Kidney (tissue), 14 donors: ENCODE results near the gene SUDS3. TPM values are rescaled to one million over a fixed set of nuclear protein-coding genes. Genes with fewer than 3 reads are reported as not detected.

Experiments used
- DNase-seq, 5 donors: peaks; one replicate each; pipeline ENCODE4 v3.0.0-alpha.2; 2013 to 2020
- FAIRE-seq: peaks from 2 replicates; lab custom pipeline; 2012; peaks lifted over from hg19 to GRCh38; lab: Jason Lieb, UNC
- H3K27ac ChIP-seq, 2 donors: one replicate each; pipeline ENCODE4 v1.7.0; 2013; ENCODE audit warnings: low read depth in 2 of 2, low read length in 2 of 2, inconsistent platforms in 1 of 2
- H3K27me3 ChIP-seq: one replicate; pipeline ENCODE4 v1.7.1; 2013; ENCODE audit warnings: low read length, inconsistent platforms; ENCODE audit not compliant: control insufficient read depth, insufficient read depth
- H3K36me3 ChIP-seq, 3 donors: one replicate each; pipeline versions ENCODE4 v1.7.0 to v1.7.1; 2013; ENCODE audit warnings: low read length in 3 of 3, control low read depth in 1 of 3, inconsistent platforms in 1 of 3; ENCODE audit not compliant: insufficient read depth in 3 of 3, control insufficient read depth in 2 of 3
- H3K4me1 ChIP-seq, 3 donors: one replicate each; pipeline versions ENCODE4 v1.7.0 to v1.7.1; 2013; ENCODE audit warnings: low read length in 3 of 3, inconsistent platforms in 1 of 3, low read depth in 1 of 3; ENCODE audit not compliant: control insufficient read depth in 2 of 3, insufficient read depth in 2 of 3
- H3K4me3 ChIP-seq, 3 donors: one replicate each; pipeline versions ENCODE4 v1.7.0 to v1.8.1; 2013; ENCODE audit warnings: low read length in 3 of 3, control low read depth in 1 of 3, inconsistent platforms in 1 of 3
- H3K9ac ChIP-seq, 3 donors: one replicate each; pipeline versions ENCODE4 v1.7.0 to v1.7.1; 2013; ENCODE audit warnings: low read length in 3 of 3, control low read depth in 1 of 3, inconsistent platforms in 1 of 3
- H3K9me3 ChIP-seq, 3 donors: one replicate each; pipeline versions ENCODE4 v1.7.0 to v1.7.1; 2013; ENCODE audit warnings: low read length in 3 of 3, control low read depth in 1 of 3, inconsistent platforms in 1 of 3; ENCODE audit not compliant: control insufficient read depth in 2 of 3, insufficient read depth in 1 of 3
- intact Hi-C: fragments of 100-400 bp; cut with DNase I; formaldehyde crosslinking; loops from one replicate; pipeline ENCODE4 v1.11.1; 2022
- polyA plus RNA-seq: library from polyadenylated mRNA; stranded (reverse); fragments of 350-450 nt; fragmentation: Illumina TruSeq; extraction: RNeasy Lipid Tissue Mini Kit (QIAGEN cat#74804); gene quantifications from one replicate; pipeline ENCODE4 v1.2.3, GENCODE V29; 2014; ENCODE audit warnings: low read depth, low replicate concordance; ENCODE audit not compliant: insufficient read depth
- total RNA-seq: library from RNA; stranded (reverse); fragmentation: NEBNext Ultra II Directional; extraction: Animal tissue kit (Norgen Biotek cat#: 25700); gene quantifications from one replicate; pipeline ENCODE4 v1.2.1, GENCODE V29; 2021
- TF ChIP-seq, protein P1 (sequence below): IDR thresholded peaks from 3 replicates; pipeline ENCODE4 v1.5.1; 2012; ENCODE audit warnings: mild to moderate bottlenecking, moderate library complexity, borderline replicate concordance; ENCODE audit not compliant: insufficient read depth; ENCODE audit errors: extremely low read depth
- donor health status: control.
- donor health status: control.
- donor health status: control.
- donor health status: control.
- donor health status: control.
- donor health status: DM: yes; HTN: yes; CAD: no.
- donor health status: Normal renal cell carcinoma (clear cell type).

The SUDS3 gene
- total and polyA plus RNA-seq, 2 donors from 2014 or later: 14.9 to 29.0 TPM

GRCh38 chr12:118371321-118372282 lies 4.8 kb upstream of the SUDS3 start:
- intact Hi-C loops: no loop called here
- FAIRE-seq: no peak
- peaks cover 0 to 13% (median 6%) of the 10 kb centered on the region in 3 donors for H3K4me1 ChIP-seq
- peak overlapping the region; percentile 42 to 83 (median 77) for H3K4me3 ChIP-seq
- H3K9ac ChIP-seq: peak overlapping the region in 2 of 3 donors; percentile 77 to 78
- peak in 4 of 5 donors; percentile 11 to 81 (median 48) for DNase-seq
- TF ChIP-seq, protein P1, sequence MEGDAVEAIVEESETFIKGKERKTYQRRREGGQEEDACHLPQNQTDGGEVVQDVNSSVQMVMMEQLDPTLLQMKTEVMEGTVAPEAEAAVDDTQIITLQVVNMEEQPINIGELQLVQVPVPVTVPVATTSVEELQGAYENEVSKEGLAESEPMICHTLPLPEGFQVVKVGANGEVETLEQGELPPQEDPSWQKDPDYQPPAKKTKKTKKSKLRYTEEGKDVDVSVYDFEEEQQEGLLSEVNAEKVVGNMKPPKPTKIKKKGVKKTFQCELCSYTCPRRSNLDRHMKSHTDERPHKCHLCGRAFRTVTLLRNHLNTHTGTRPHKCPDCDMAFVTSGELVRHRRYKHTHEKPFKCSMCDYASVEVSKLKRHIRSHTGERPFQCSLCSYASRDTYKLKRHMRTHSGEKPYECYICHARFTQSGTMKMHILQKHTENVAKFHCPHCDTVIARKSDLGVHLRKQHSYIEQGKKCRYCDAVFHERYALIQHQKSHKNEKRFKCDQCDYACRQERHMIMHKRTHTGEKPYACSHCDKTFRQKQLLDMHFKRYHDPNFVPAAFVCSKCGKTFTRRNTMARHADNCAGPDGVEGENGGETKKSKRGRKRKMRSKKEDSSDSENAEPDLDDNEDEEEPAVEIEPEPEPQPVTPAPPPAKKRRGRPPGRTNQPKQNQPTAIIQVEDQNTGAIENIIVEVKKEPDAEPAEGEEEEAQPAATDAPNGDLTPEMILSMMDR: no peak
- H3K27me3 ChIP-seq: peaks cover 3% of the 10 kb centered on the region
- no peaks in the 10 kb centered on the region for H3K9me3 ChIP-seq
- H3K27ac ChIP-seq: no peak overlapping the region
- H3K36me3 ChIP-seq: no peaks in the 10 kb centered on the region

DNA sequence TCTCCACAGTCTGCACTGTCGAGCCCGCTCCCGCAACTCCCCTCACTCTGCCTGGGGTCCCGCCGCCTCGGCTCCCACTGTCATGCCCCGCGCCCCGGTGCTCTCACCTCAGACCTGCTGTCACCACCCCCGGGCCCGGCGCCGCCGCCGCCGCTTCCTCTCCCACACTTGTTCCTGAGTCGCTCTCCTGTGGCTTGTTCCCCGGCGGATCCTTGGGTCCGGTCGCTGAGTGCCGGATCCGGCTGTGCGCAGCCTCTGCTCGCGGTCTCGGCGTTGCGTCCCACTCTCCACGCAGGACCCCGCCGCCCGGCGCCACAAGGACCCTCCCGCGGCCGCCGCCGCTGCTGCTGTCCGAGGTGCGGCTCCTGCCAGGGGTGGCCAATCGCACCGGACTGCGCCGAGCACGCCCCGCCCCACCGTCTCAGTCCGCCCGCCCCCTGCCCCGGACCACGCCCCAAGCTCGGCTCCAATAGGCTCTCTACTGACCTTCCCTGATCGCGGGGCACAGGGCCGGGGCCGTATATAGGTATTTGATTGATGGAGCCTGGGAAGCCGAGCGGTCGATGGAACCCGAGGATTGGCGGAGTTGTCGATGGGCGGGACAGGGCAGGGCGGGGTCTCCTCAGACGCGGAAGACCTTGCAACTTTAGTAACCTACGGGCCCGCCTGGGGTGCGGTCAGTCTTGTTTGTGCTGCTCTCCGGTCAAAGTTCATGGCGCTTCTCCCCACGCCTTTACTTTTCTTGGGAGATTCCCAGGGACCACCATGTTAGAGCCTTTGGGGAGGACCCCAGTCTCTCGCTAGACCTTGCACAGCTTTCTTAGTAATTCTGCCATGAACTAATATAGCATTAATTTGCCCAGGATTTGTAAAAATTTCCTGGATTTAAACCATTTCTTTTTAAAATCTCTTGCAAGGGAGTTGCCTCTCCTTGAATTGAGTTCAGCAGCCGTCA lies 3.5 kb upstream of the SUDS3 start, which contains the start of gene TAOK3:
TAOK3 (minus strand) TSS at position 367 of the 955 bp plus-strand sequence. CDS start 117,340 bp downstream, outside the sequence.
- Histone ChIP-seq H3K9me3 (no peaks in the 10 kb centered on the region), H3K27me3 (peaks cover 3% of the 10 kb centered on the region), H3K4me1 (peaks cover 0 to 13% (median 12%) of the 10 kb centered on the region in 3 donors), H3K9ac (peak within 1 kb of the TSS; percentile 78 to 94 (median 86)), H3K36me3 (no peaks in the 10 kb centered on the region), H3K27ac (peak within 1 kb of the TSS; percentile 83 to 92), H3K4me3 (peak within 1 kb of the TSS; percentile 91 to 98 (median 91))
- peak; percentile 98 to 100 (median 99) for DNase-seq
- TF ChIP-seq, protein P1: no peak
- intact Hi-C loops: no loop called here
- no peak for FAIRE-seq

DNA sequence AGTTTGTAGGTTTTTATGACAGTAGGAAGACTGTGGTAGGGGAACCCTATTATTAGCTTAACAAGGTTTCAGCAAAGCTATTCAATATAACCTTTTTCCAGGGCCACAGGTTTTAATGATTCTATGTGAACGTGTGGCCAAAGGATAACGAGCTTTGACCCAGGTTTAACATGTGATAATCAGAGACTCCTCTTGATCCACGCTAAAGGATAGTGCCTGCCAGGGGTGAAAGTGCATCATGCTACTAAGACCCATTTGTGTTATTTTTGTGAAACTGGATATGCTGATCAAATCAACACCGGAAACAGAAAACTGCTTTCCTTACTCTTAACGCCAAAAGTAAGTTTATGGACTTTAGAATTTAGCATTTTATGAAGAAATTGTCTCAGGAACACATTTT lies 2.7 kb upstream of the SUDS3 start:
- no peaks in the 10 kb centered on the region for H3K9me3 ChIP-seq
- H3K27ac ChIP-seq: peak overlapping the region; percentile 32 to 92
- DNase-seq: no peak
- TF ChIP-seq, protein P1: no peak
- intact Hi-C loops: no loop called here
- peaks cover 3% of the 10 kb centered on the region for H3K27me3 ChIP-seq
- H3K9ac ChIP-seq: peak overlapping the region in 2 of 3 donors; percentile 86 to 94
- H3K4me3 ChIP-seq: peak overlapping the region; percentile 91 to 98 (median 91)
- no peak for FAIRE-seq
- no peaks in the 10 kb centered on the region for H3K36me3 ChIP-seq
- H3K4me1 ChIP-seq: peaks cover 0 to 13% (median 12%) of the 10 kb centered on the region in 3 donors
